NCI-H524 (cell line): ENCODE measurements around the gene STAC2.

Source experiments
- DNase-seq, 2 experiments: peaks; one replicate each; lab custom pipeline; 2025; lab: John Stamatoyannopoulos, UW

STAC2 gene

GRCh38 chr17:39209317-39210092, 16.2 kb downstream of the STAC2 start:
- DNase-seq, result peak in 1 of 2 experiments; percentile 27

- DNase-seq, result peak; percentile 69 to 87
Measured at GRCh38 chr17:39208893-39209292, 16.9 kb downstream of the STAC2 start.

- no peak for DNase-seq
Measured at GRCh38 chr17:39208136-39208535, 17.6 kb downstream of the STAC2 start.

- DNase-seq, result peak in 1 of 2 experiments; percentile 36
Measured at GRCh38 chr17:39205112-39205526, 20.6 kb downstream of the STAC2 start.

- DNase-seq, result no peak
Measured at GRCh38 chr17:39204245-39204644, 21.5 kb downstream of the STAC2 start.

- no peak for DNase-seq
Measured at GRCh38 chr17:39200957-39201510, 24.7 kb downstream of the STAC2 start.

GRCh38 chr17:39200070-39200879, 25.5 kb downstream of the STAC2 start, which contains the start of gene RPL19:
TSS of gene RPL19 (plus strand) at chr17:39200283. CDS start at chr17:39200345, 62 bp downstream.
- peak; percentile 30 to 82 for DNase-seq

- DNase-seq, result peak; percentile 88 to 96
Measured at GRCh38 chr17:39199820-39200069, 26.0 kb downstream of the STAC2 start.

- no peak for DNase-seq
Measured at GRCh38 chr17:39198186-39198566, 27.6 kb downstream of the STAC2 start.

- DNase-seq, result peak; percentile 72
Measured at GRCh38 chr17:39197380-39198185, 28.2 kb downstream of the STAC2 start, which contains the start of gene CACNB1. TSS of gene CACNB1 (minus strand) at chr17:39197669. CDS start at chr17:39197495, 174 bp downstream.

GRCh38 chr17:39196808-39197291, 28.9 kb downstream of the STAC2 start:
- peak in 1 of 2 experiments; percentile 54 for DNase-seq

GRCh38 chr17:39196241-39196807, 29.4 kb downstream of the STAC2 start:
- DNase-seq, result no peak

GRCh38 chr17:39195568-39196160, 30.1 kb downstream of the STAC2 start:
- DNase-seq, result no peak

- DNase-seq, result no peak
Measured at GRCh38 chr17:39194985-39195524, 30.7 kb downstream of the STAC2 start.

GRCh38 chr17:39194089-39194984, 31.4 kb downstream of the STAC2 start:
- peak in 1 of 2 experiments; percentile 27 for DNase-seq

GRCh38 chr17:39193346-39193745, 32.4 kb downstream of the STAC2 start:
- DNase-seq, result no peak

- DNase-seq, result no peak
Measured at GRCh38 chr17:39192901-39193300, 32.8 kb downstream of the STAC2 start.

- DNase-seq, result no peak
Measured at GRCh38 chr17:39191750-39192510, 33.8 kb downstream of the STAC2 start.
